ENCODE data around the gene AUTS2.

- TF ChIP-seq CTCF (optimal IDR thresholded peaks at IDR 0.05 in 1 of 3, IDR thresholded peaks at IDR 0.05 in 1 of 3, conservative IDR thresholded peaks at IDR 0.05 in 1 of 3; ENCODE audit: extremely low read depth in 1 of 3, insufficient read depth in 2 of 3, low read length in 3 of 3) (no peak), EZH2 (IDR thresholded peaks at IDR 0.05; ENCODE audit: low read length) (no peak)
Measured at GRCh38 chr7:70602117-70602516, 1003.8 kb downstream of the AUTS2 start.
